SK-N-SH (cell line): ENCODE results near the gene ARID1B. TPM values are rescaled to one million over a fixed set of nuclear protein-coding genes. Genes with fewer than 3 reads are reported as not detected.

ENCODE experiments used
- CTCF ChIA-PET: fragments of 300-600, 350-600 bp; formaldehyde crosslinking; extraction: SDS; loops from one replicate; lab custom pipeline; 2021; lab: Yijun Ruan, JAX
- POLR2A ChIA-PET: fragments of 350-600 bp; sonication (Branson Sonifier 250); formaldehyde crosslinking; extraction: SDS; loops from one replicate; lab custom pipeline; 2020; ENCODE audit warnings: antibody characterized with exemption, inconsistent platforms; lab: Yijun Ruan, JAX
- DNase-seq: peaks from one replicate; pipeline ENCODE4 v3.0.0; 2012
- H2AFZ ChIP-seq: fragments of 200-600 bp; sonication (generic); 2 replicates; pipeline ENCODE4 v1.8.1; 2016; ENCODE audit warnings: antibody characterized with exemption, mild to moderate bottlenecking, low read depth
- H3F3A ChIP-seq: fragments of 200-600 bp; sonication (generic); replicated peaks from 2 replicates; pipeline ENCODE3; 2016; ENCODE audit warnings: antibody characterized with exemption, mild to moderate bottlenecking; ENCODE audit not compliant: insufficient read depth
- H3K27ac ChIP-seq, 2 experiments: fragments of 200-500 bp in 1 of 2; fragments of 200-600 bp in 1 of 2; sonication (Bioruptor generic) in 1 of 2; sonication (generic), shearing (Covaris generic) in 1 of 2; 2 replicates each; pipeline versions ENCODE4 v1.5.1 to v1.6.1; 2014 to 2016; ENCODE audit warnings: low read depth in 2 of 2, inconsistent platforms in 1 of 2, low read length in 1 of 2, mild to moderate bottlenecking in 1 of 2, mixed read lengths in 1 of 2
- H3K27me3 ChIP-seq: fragments of 200-600 bp; sonication (generic), shearing (Covaris generic); 2 replicates; pipeline ENCODE4 v1.6.1; 2016; ENCODE audit warnings: mixed run types; ENCODE audit not compliant: insufficient read depth
- H3K36me3 ChIP-seq, 2 experiments: fragments of 200-500 bp in 1 of 2; fragments of 200-600 bp in 1 of 2; sonication (Bioruptor generic) in 1 of 2; sonication (generic) in 1 of 2; replicated peaks in 1 of 2; 2 replicates each; pipeline versions ENCODE3 to v1.5.1; 2014 to 2016; ENCODE audit warnings: low read length in 1 of 2, mild to moderate bottlenecking in 1 of 2; ENCODE audit not compliant: insufficient read depth in 2 of 2, control insufficient read depth in 1 of 2
- H3K4me1 ChIP-seq, 2 experiments: fragments of 200-500 bp in 1 of 2; fragments of 200-600 bp in 1 of 2; sonication (Bioruptor generic) in 1 of 2; sonication (generic), shearing (Covaris generic) in 1 of 2; 2 replicates each; pipeline versions ENCODE4 v1.5.1 to v1.6.1; 2014 to 2016; ENCODE audit warnings: low read depth in 1 of 2, low read length in 1 of 2, mixed run types in 1 of 2; ENCODE audit not compliant: insufficient read depth in 2 of 2, control insufficient read depth in 1 of 2
- H3K4me2 ChIP-seq: fragments of 200-600 bp; sonication (generic), shearing (Covaris generic); 2 replicates; pipeline ENCODE4 v1.6.1; 2017; ENCODE audit warnings: mixed run types
- H3K4me3 ChIP-seq, 2 experiments: fragments of 200-500 bp in 1 of 2; fragments of 200-600 bp in 1 of 2; sonication (Bioruptor generic) in 1 of 2; sonication (generic), shearing (Covaris generic) in 1 of 2; 2 replicates each; pipeline versions ENCODE4 v1.5.1 to v1.8.1; 2014 to 2016; ENCODE audit warnings: low read depth in 2 of 2, inconsistent platforms in 1 of 2, low read length in 1 of 2, mild to moderate bottlenecking in 1 of 2, mixed read lengths in 1 of 2, moderate library complexity in 1 of 2
- H3K79me2 ChIP-seq: fragments of 200-600 bp; sonication (generic); 2 replicates; pipeline ENCODE4 v1.8.1; 2017; ENCODE audit warnings: mild to moderate bottlenecking; ENCODE audit not compliant: insufficient read depth
- H3K9ac ChIP-seq: fragments of 200-600 bp; sonication (generic); 2 replicates; pipeline ENCODE4 v1.6.1; 2017; ENCODE audit warnings: mixed run types
- H3K9me2 ChIP-seq: fragments of 200-600 bp; sonication (generic); 2 replicates; pipeline ENCODE4 v1.6.1; 2017; ENCODE audit warnings: mixed run types
- H3K9me3 ChIP-seq: fragments of 200-600 bp; sonication (generic); 2 replicates; pipeline ENCODE4 v1.6.1; 2017; ENCODE audit warnings: mixed run types, mild to moderate bottlenecking, moderate library complexity
- H4K20me1 ChIP-seq: fragments of 200-600 bp; sonication (generic); 2 replicates; pipeline ENCODE4 v1.6.1; 2017; ENCODE audit warnings: mild to moderate bottlenecking, mixed run types; ENCODE audit not compliant: insufficient read depth
- EP300 ChIP-seq, 2 experiments: IDR thresholded peaks; 2 replicates each; pipeline versions ENCODE4 v1.4.0 to v1.6.1; 2012; ENCODE audit warnings: borderline replicate concordance in 1 of 2, low read depth in 1 of 2, low read length in 1 of 2
- EZH2phosphoT487 ChIP-seq: fragments of 200-600 bp; sonication (generic); IDR thresholded peaks from 2 replicates; pipeline ENCODE4 v1.6.1; 2017; ENCODE audit warnings: low read depth, mixed run types, mild to moderate bottlenecking, antibody characterized with exemption, moderate library complexity, borderline replicate concordance
- FOXM1 ChIP-seq: IDR thresholded peaks from 2 replicates; pipeline ENCODE4 v1.4.0; 2012; ENCODE audit warnings: low read depth, mild to moderate bottlenecking
- NRF1 ChIP-seq: IDR thresholded peaks from 2 replicates; pipeline ENCODE4 v1.6.1; 2012; ENCODE audit warnings: low read depth, mild to moderate bottlenecking, low read length
- RCOR1 ChIP-seq: fragments of 150-350 bp; IDR thresholded peaks from 2 replicates; pipeline ENCODE4 v1.6.1; 2017; ENCODE audit warnings: antibody characterized with exemption, low read length
- SIN3A ChIP-seq: IDR thresholded peaks from 2 replicates; pipeline ENCODE4 v1.6.1; 2012; ENCODE audit warnings: low read depth, mild to moderate bottlenecking, low read length, moderate library complexity, borderline replicate concordance
- TCF12 ChIP-seq: IDR thresholded peaks from 2 replicates; pipeline ENCODE4 v1.4.0; 2012
- USF1 ChIP-seq: IDR thresholded peaks from 2 replicates; pipeline ENCODE4 v1.4.0; 2012; ENCODE audit warnings: low read depth, borderline replicate concordance
- ZBTB33 ChIP-seq: IDR thresholded peaks from 2 replicates; pipeline ENCODE4 v1.4.0; 2012; ENCODE audit warnings: low read depth, borderline replicate concordance
- WGBS: methylation state at CpG from one replicate; pipeline ENCODE4 v1.1.6; 2017; ENCODE audit warnings: low lambda C conversion rate; 5-methylcytosine and 5-hydroxymethylcytosine counted together
- polyA plus RNA-seq, 3 experiments: library from polyadenylated mRNA; depleted of rRNA; stranded (reverse); fragments of >200 nt; gene quantifications; 2 replicates each; pipeline ENCODE4 v1.2.3, GENCODE V29; 2012

The ARID1B gene
- polyA plus RNA-seq, 1 of the 3 experiments (the other 2 are of a cell fraction): 13.6 TPM

- TF ChIP-seq SIN3A: no peak
- TF ChIP-seq, all 33 proteins: peak for 0
Measured at GRCh38 chr6:156840136-156840535, 63.0 kb downstream of the ARID1B start (continued).

GRCh38 chr6:156840606-156841005 lies 63.4 kb downstream of the ARID1B start:
- WGBS: 47% methylated on average over 2 of the region's 2 CpGs
- TF ChIP-seq EZH2phosphoT487 (no peak), USF1 (no peak), FOXM1 (no peak), TCF12 (peak; percentile 34; the same call in 1 of the 2 replicates), RCOR1 (no peak), NRF1 (no peak)
- Histone ChIP-seq H3K27me3 (no peaks in the 10 kb centered on the region), H4K20me1 (peaks cover 34% of the 10 kb centered on the region), H3K9ac (peak overlapping the region; percentile 29; the same call in 1 of the 2 replicates), H3K9me2 (no peaks in the 10 kb centered on the region), H3K36me3 (peaks cover 4% of the 10 kb centered on the region in 2 experiments), H3K27ac (peak overlapping the region; percentile 39 to 78), H3K4me3 (no peak overlapping the region), H3F3A (peaks cover 10% of the 10 kb centered on the region), H3K4me1 (peaks cover 18 to 25% of the 10 kb centered on the region in 2 experiments; a peak in 3 of 4 replicates), H3K9me3 (no peaks in the 10 kb centered on the region), H3K79me2 (peaks cover 99% of the 10 kb centered on the region), H3K4me2 (peak overlapping the region; percentile 50; the same call in 1 of the 2 replicates), H2AFZ (no peak overlapping the region)
- CTCF ChIA-PET: interaction anchor here (0.6 to 1.4 kb wide), 3 partner anchors 17 to 32 kb away, joined by 3 read pairs; no protein-coding TSS in a partner anchor
- no peak for DNase-seq
- POLR2A ChIA-PET: no interaction called here

- POLR2A ChIA-PET: no interaction called here
- CTCF ChIA-PET: interaction anchor here (1.4 kb wide), 1 partner anchor 18 kb away, joined by 3 read pairs; no protein-coding TSS in a partner anchor
- H3F3A ChIP-seq: peaks cover 10% of the 10 kb centered on the region
- H3K27ac ChIP-seq: peak overlapping the region in 1 of 2 experiments; percentile 78; a peak in 2 of 4 replicates
- TF ChIP-seq ZBTB33 (no peak), EZH2phosphoT487 (no peak), SIN3A (no peak), EP300 (IDR thresholded peaks at IDR 0.05; ENCODE audit: borderline replicate concordance in 1 of 2, low read depth in 1 of 2, low read length in 1 of 2) (no peak)
- H4K20me1 ChIP-seq: peaks cover 41% of the 10 kb centered on the region
- no peaks in the 10 kb centered on the region for H3K9me2 ChIP-seq
- WGBS: 90% methylated on average over 3 of the region's 3 CpGs
- H3K9ac ChIP-seq: no peak overlapping the region
- no peak overlapping the region for H3K4me3 ChIP-seq
- peaks cover 99% of the 10 kb centered on the region for H3K79me2 ChIP-seq
- no peak for DNase-seq
- H3K27me3 ChIP-seq: no peaks in the 10 kb centered on the region
- peaks cover 18 to 28% of the 10 kb centered on the region in 2 experiments; a peak in 3 of 4 replicates for H3K4me1 ChIP-seq
- no peak overlapping the region for H2AFZ ChIP-seq
- peaks cover 0 to 3% of the 10 kb centered on the region in 2 experiments for H3K36me3 ChIP-seq
- H3K4me2 ChIP-seq: no peak overlapping the region
- no peaks in the 10 kb centered on the region for H3K9me3 ChIP-seq
Measured at GRCh38 chr6:156841508-156841907, 64.3 kb downstream of the ARID1B start.
